Measurements from ENCODE around the gene ENGASE.

Gene ENGASE

GRCh38 chr17:79112471-79112870, 37.8 kb downstream of the ENGASE start:
- H3K36me3 ChIP-seq (ENCODE audit: insufficient read depth, low read length) = no peaks in the 10 kb centered on the region
- TF ChIP-seq FOXP2 (optimal IDR thresholded peaks at IDR 0.05; ENCODE audit: control extremely low read depth, extremely low read length, insufficient read depth) = no peak
- TF ChIP-seq EZH2 (IDR thresholded peaks at IDR 0.05) = no peak
- TF ChIP-seq POLR2AphosphoS5 (IDR thresholded peaks at IDR 0.05; ENCODE audit: borderline replicate concordance, low read depth, low read length) = no peak
- H3K4me3 ChIP-seq = no peak overlapping the region
- H3K9me3 ChIP-seq (ENCODE audit: low read depth, low read length) = no peaks in the 10 kb centered on the region
- H3K9ac ChIP-seq (ENCODE audit: insufficient read length) = no peak overlapping the region
- no peak for DNase-seq (ENCODE audit: low read depth, low spot score)
- H3K27ac ChIP-seq = no peak overlapping the region

GRCh38 chr17:79113699-79114457, 39.3 kb downstream of the ENGASE start:
- Histone ChIP-seq H3K9ac (ENCODE audit: insufficient read length) (no peak overlapping the region), H3K27ac (no peak overlapping the region), H3K9me3 (ENCODE audit: low read depth, low read length) (no peaks in the 10 kb centered on the region), H3K36me3 (ENCODE audit: insufficient read depth, low read length) (no peaks in the 10 kb centered on the region), H3K4me3 (no peak overlapping the region)
- TF ChIP-seq EZH2 (IDR thresholded peaks at IDR 0.05) = no peak
- no peak for TF ChIP-seq POLR2AphosphoS5 (IDR thresholded peaks at IDR 0.05; ENCODE audit: borderline replicate concordance, low read depth, low read length)
- no peak for DNase-seq (ENCODE audit: low read depth, low spot score)

GRCh38 chr17:79114458-79115301, 40.1 kb downstream of the ENGASE start:
- no peak overlapping the region for H3K27ac ChIP-seq
- TF ChIP-seq FOXP2 (optimal IDR thresholded peaks at IDR 0.05; ENCODE audit: control extremely low read depth, extremely low read length, insufficient read depth) (no peak), POLR2AphosphoS5 (IDR thresholded peaks at IDR 0.05; ENCODE audit: borderline replicate concordance, low read depth, low read length) (no peak), EZH2 (IDR thresholded peaks at IDR 0.05) (no peak)
- no peaks in the 10 kb centered on the region for H3K9me3 ChIP-seq (ENCODE audit: low read depth, low read length)
- no peak overlapping the region for H3K9ac ChIP-seq (ENCODE audit: insufficient read length)
- H3K36me3 ChIP-seq (ENCODE audit: insufficient read depth, low read length) = no peaks in the 10 kb centered on the region
- no peak overlapping the region for H3K4me3 ChIP-seq
- DNase-seq (ENCODE audit: low read depth, low spot score) = no peak

- DNase-seq (ENCODE audit: low read depth, low spot score) = no peak
- Histone ChIP-seq H3K27ac (no peak overlapping the region), H3K36me3 (ENCODE audit: insufficient read depth, low read length) (no peaks in the 10 kb centered on the region), H3K4me3 (no peak overlapping the region), H3K9ac (ENCODE audit: insufficient read length) (no peak overlapping the region), H3K9me3 (ENCODE audit: low read depth, low read length) (no peaks in the 10 kb centered on the region)
- TF ChIP-seq POLR2AphosphoS5 (IDR thresholded peaks at IDR 0.05; ENCODE audit: borderline replicate concordance, low read depth, low read length) (no peak), FOXP2 (optimal IDR thresholded peaks at IDR 0.05; ENCODE audit: control extremely low read depth, extremely low read length, insufficient read depth) (no peak), EZH2 (IDR thresholded peaks at IDR 0.05) (no peak)
Measured at GRCh38 chr17:79115487-79115886, 40.9 kb downstream of the ENGASE start.

GRCh38 chr17:79116575-79117368, 42.1 kb downstream of the ENGASE start:
- Histone ChIP-seq H3K4me3 (no peak overlapping the region), H3K27ac (no peak overlapping the region), H3K9ac (ENCODE audit: insufficient read length) (no peak overlapping the region), H3K9me3 (ENCODE audit: low read depth, low read length) (no peaks in the 10 kb centered on the region), H3K36me3 (ENCODE audit: insufficient read depth, low read length) (no peaks in the 10 kb centered on the region)
- TF ChIP-seq EZH2 (IDR thresholded peaks at IDR 0.05) = no peak
- no peak for TF ChIP-seq FOXP2 (optimal IDR thresholded peaks at IDR 0.05; ENCODE audit: control extremely low read depth, extremely low read length, insufficient read depth)
- TF ChIP-seq POLR2AphosphoS5 (IDR thresholded peaks at IDR 0.05; ENCODE audit: borderline replicate concordance, low read depth, low read length) = no peak
- DNase-seq (ENCODE audit: low read depth, low spot score) = no peak

- Histone ChIP-seq H3K36me3 (ENCODE audit: insufficient read depth, low read length) (no peaks in the 10 kb centered on the region), H3K9me3 (ENCODE audit: low read depth, low read length) (no peaks in the 10 kb centered on the region), H3K4me3 (no peak overlapping the region), H3K27ac (no peak overlapping the region), H3K9ac (ENCODE audit: insufficient read length) (no peak overlapping the region)
- DNase-seq (ENCODE audit: low read depth, low spot score) = no peak
- TF ChIP-seq FOXP2 (optimal IDR thresholded peaks at IDR 0.05; ENCODE audit: control extremely low read depth, extremely low read length, insufficient read depth) (no peak), EZH2 (IDR thresholded peaks at IDR 0.05) (no peak), POLR2AphosphoS5 (IDR thresholded peaks at IDR 0.05; ENCODE audit: borderline replicate concordance, low read depth, low read length) (no peak)
Measured at GRCh38 chr17:79117905-79118487, 43.4 kb downstream of the ENGASE start.

- Histone ChIP-seq H3K4me3 (no peak overlapping the region), H3K9me3 (ENCODE audit: low read depth, low read length) (no peaks in the 10 kb centered on the region), H3K27ac (no peak overlapping the region), H3K36me3 (ENCODE audit: insufficient read depth, low read length) (no peaks in the 10 kb centered on the region), H3K9ac (ENCODE audit: insufficient read length) (no peak overlapping the region)
- DNase-seq (ENCODE audit: low read depth, low spot score) = no peak
- TF ChIP-seq EZH2 (IDR thresholded peaks at IDR 0.05) = no peak
- TF ChIP-seq FOXP2 (optimal IDR thresholded peaks at IDR 0.05; ENCODE audit: control extremely low read depth, extremely low read length, insufficient read depth) = no peak
- no peak for TF ChIP-seq POLR2AphosphoS5 (IDR thresholded peaks at IDR 0.05; ENCODE audit: borderline replicate concordance, low read depth, low read length)
Measured at GRCh38 chr17:79118924-79119323, 44.3 kb downstream of the ENGASE start.
